Thymus (tissue), 2 donors: ENCODE data around the gene TMEM127. TPM values are rescaled to one million over a fixed set of nuclear protein-coding genes. Genes with fewer than 3 reads are reported as not detected.

Experiments
- polyA plus RNA-seq: library from polyadenylated mRNA; stranded (reverse); fragments of 200-250 nt; gene quantifications from one replicate; pipeline ENCODE4 v1.2.3, GENCODE V29; 2013
- total RNA-seq: library from RNA; stranded (reverse); fragments of 120-200 nt; gene quantifications from one replicate; pipeline ENCODE4 v1.2.4, GENCODE V29; 2013
- donor health status: healthy.

TMEM127 gene
- total and polyA plus RNA-seq, 2 donors = 6.9 to 13.7 TPM

Other genes with a start within 250 kb of the TMEM127 start
- 0.38 TPM for gene GPAT2, start 231.1 kb downstream of the TMEM127 start, total RNA-seq
- 3.4 TPM for gene GPAT2, start 231.1 kb downstream of the TMEM127 start, polyA plus RNA-seq
- gene ADRA2B, start 149.4 kb downstream of the TMEM127 start, total RNA-seq = 0.28 TPM
- gene ADRA2B, start 149.4 kb downstream of the TMEM127 start, polyA plus RNA-seq = 0.52 TPM
- gene ASTL, start 127.5 kb downstream of the TMEM127 start, total RNA-seq = 0.42 TPM
- 2.9 TPM for gene ASTL, start 127.5 kb downstream of the TMEM127 start, polyA plus RNA-seq
- 60.0 TPM for gene DUSP2, start 120.6 kb downstream of the TMEM127 start, total RNA-seq
- 208 TPM for gene DUSP2, start 120.6 kb downstream of the TMEM127 start, polyA plus RNA-seq
- 94.5 TPM for gene STARD7, start 57.2 kb downstream of the TMEM127 start, total RNA-seq
- gene STARD7, start 57.2 kb downstream of the TMEM127 start, polyA plus RNA-seq = 69.5 TPM
- gene CIAO1, start 228 bp upstream of the TMEM127 start, total RNA-seq = 51.3 TPM
- gene CIAO1, start 228 bp upstream of the TMEM127 start, polyA plus RNA-seq = 38.6 TPM
- 51.1 TPM for gene SNRNP200, start 39.5 kb upstream of the TMEM127 start, total RNA-seq
- gene SNRNP200, start 39.5 kb upstream of the TMEM127 start, polyA plus RNA-seq = 105 TPM
- gene ITPRIPL1, start 59.3 kb upstream of the TMEM127 start, total RNA-seq = 7.7 TPM
- gene ITPRIPL1, start 59.3 kb upstream of the TMEM127 start, polyA plus RNA-seq = 1.9 TPM
- gene NCAPH, start 69.8 kb upstream of the TMEM127 start, total RNA-seq = 33.9 TPM
- gene NCAPH, start 69.8 kb upstream of the TMEM127 start, polyA plus RNA-seq = 3.1 TPM
- 9.0 TPM for gene NEURL3, start 239.4 kb upstream of the TMEM127 start, total RNA-seq
- 1.8 TPM for gene NEURL3, start 239.4 kb upstream of the TMEM127 start, polyA plus RNA-seq